Activated T-helper 17 cell treated with anti-CD3 and anti-CD28 coated beads, Interleukin-2, amount 50 U/mL, for 72 hours (primary cell): Measurements from ENCODE around the gene KCND3. TPM values are rescaled to one million over a fixed set of nuclear protein-coding genes. Genes with fewer than 3 reads are reported as not detected.

ENCODE experiments used
- ATAC-seq: fragments of 150-1000 bp; cut with Tn5 transposase; replicated peaks from 2 replicates; pipeline ENCODE4 v1.10.0; 2021; ENCODE audit warnings: mild to moderate bottlenecking, moderate library complexity
- H3K27ac Mint-ChIP-seq: one replicate; pipeline ENCODE4 v1.8.0; 2022; ENCODE audit warnings: mixed read lengths
- H3K27me3 Mint-ChIP-seq: one replicate; pipeline ENCODE4 v1.8.0; 2022; ENCODE audit warnings: mixed read lengths
- H3K36me3 Mint-ChIP-seq: one replicate; pipeline ENCODE4 v1.8.0; 2022; ENCODE audit warnings: low read depth, mild to moderate bottlenecking, mixed read lengths
- H3K4me1 Mint-ChIP-seq: one replicate; pipeline ENCODE4 v1.8.0; 2022; ENCODE audit warnings: mixed read lengths
- H3K4me3 Mint-ChIP-seq: one replicate; pipeline ENCODE4 v1.8.0; 2022; ENCODE audit warnings: mild to moderate bottlenecking, mixed read lengths
- H3K9me3 Mint-ChIP-seq: one replicate; pipeline ENCODE4 v1.8.0; 2022; ENCODE audit warnings: mixed read lengths
- total RNA-seq, 2 donors: library from RNA; stranded (reverse); gene quantifications; one replicate each; pipeline ENCODE4 v1.2.3, GENCODE V29; 2022

The KCND3 gene
- total RNA-seq, 2 donors from 2014 or later = not detected

DNA sequence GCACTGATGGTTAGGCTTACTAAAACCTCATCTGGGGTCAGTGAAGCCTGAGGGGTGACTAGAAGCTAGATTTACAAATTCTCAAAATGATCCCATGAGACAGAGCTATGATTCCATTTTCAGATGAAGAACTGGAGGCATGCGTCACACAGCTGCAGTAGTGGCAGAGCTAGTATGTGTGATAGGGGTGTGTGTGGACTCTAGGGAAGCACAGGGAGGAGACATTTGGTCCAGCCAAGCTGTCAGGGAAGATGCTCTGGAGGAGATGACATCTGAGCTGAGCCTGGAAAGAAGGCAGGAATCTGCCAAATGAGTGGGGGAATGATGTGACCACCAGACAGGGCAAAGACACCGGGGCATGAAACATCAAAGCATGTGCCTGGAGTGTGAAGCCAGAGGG, 12.0 kb upstream of the KCND3 start:
- no peak overlapping the region for H3K4me3 Mint-ChIP-seq
- no peaks in the 10 kb centered on the region for H3K4me1 Mint-ChIP-seq
- peaks cover 33% of the 10 kb centered on the region for H3K27me3 Mint-ChIP-seq
- H3K9me3 Mint-ChIP-seq = no peaks in the 10 kb centered on the region
- no peak for ATAC-seq
- H3K36me3 Mint-ChIP-seq = no peaks in the 10 kb centered on the region
- H3K27ac Mint-ChIP-seq = no peak overlapping the region

DNA sequence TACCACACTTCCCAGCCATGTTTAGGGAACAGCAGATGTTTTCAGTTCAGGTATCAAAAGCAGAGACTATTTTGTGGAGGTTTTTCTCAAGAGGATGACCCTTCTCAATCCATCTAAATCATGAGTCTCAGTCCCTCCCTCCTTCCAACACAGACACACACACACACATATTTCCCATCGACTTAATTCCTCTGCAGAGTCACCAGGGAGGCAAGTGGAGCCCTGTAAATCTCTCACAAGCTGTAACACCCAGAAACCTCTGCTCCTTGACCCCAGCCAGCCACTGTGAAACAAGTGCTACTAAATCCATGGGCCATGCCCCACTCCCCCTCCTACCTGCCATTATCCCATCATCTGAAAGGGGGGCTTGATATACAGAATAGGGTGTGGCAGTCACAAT, 10.6 kb upstream of the KCND3 start:
- no peaks in the 10 kb centered on the region for H3K9me3 Mint-ChIP-seq
- H3K4me1 Mint-ChIP-seq = no peaks in the 10 kb centered on the region
- H3K27me3 Mint-ChIP-seq = peaks cover 38% of the 10 kb centered on the region
- no peaks in the 10 kb centered on the region for H3K36me3 Mint-ChIP-seq
- H3K27ac Mint-ChIP-seq = no peak overlapping the region
- no peak overlapping the region for H3K4me3 Mint-ChIP-seq
- ATAC-seq = no peak

DNA sequence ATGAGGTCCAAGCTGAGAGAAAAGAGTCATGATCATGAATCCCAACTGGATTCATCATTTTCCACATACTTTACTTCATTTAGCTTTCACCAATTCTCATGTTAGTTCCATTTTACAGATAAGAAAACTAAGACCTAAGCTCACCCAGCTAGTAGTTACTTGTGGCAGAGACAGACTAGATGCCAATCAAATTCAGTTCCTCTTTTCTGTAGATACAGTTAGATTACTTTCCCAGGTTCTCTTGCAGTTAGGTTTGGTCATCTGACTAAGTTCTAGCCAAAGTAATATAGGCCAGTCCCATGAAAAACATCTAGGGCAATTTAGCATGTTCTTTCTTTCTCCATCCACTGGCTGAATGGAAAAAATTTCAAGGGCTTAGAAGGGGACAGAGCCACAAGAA, 8.9 kb upstream of the KCND3 start:
- H3K9me3 Mint-ChIP-seq = no peaks in the 10 kb centered on the region
- no peaks in the 10 kb centered on the region for H3K4me1 Mint-ChIP-seq
- ATAC-seq = no peak
- H3K27me3 Mint-ChIP-seq = peaks cover 49% of the 10 kb centered on the region
- no peaks in the 10 kb centered on the region for H3K36me3 Mint-ChIP-seq
- no peak overlapping the region for H3K4me3 Mint-ChIP-seq
- H3K27ac Mint-ChIP-seq = no peak overlapping the region

DNA sequence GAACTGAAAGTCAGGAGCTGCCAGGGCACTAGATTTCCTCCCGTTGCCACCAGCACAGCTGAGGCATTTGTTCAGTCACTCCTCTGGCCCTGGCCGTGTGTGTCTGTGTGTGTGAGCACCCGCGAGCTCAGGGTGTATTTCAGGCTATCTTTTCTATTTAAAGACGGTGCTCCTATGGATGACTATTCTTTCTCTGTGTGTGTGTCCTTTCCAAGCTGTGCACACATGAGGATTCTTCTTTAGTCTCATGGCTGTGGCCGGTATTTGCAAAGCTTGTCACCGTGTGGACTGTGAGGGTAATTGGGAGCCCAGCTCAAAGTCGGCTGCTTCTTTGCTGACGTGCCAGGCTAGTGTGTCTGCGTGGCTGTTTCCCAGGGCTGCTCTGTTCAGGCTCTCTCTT, 3.0 kb upstream of the KCND3 start:
- no peaks in the 10 kb centered on the region for H3K36me3 Mint-ChIP-seq
- H3K9me3 Mint-ChIP-seq = no peaks in the 10 kb centered on the region
- ATAC-seq = no peak
- peaks cover 55% of the 10 kb centered on the region for H3K27me3 Mint-ChIP-seq
- no peak overlapping the region for H3K4me3 Mint-ChIP-seq
- H3K4me1 Mint-ChIP-seq = no peaks in the 10 kb centered on the region
- no peak overlapping the region for H3K27ac Mint-ChIP-seq

DNA sequence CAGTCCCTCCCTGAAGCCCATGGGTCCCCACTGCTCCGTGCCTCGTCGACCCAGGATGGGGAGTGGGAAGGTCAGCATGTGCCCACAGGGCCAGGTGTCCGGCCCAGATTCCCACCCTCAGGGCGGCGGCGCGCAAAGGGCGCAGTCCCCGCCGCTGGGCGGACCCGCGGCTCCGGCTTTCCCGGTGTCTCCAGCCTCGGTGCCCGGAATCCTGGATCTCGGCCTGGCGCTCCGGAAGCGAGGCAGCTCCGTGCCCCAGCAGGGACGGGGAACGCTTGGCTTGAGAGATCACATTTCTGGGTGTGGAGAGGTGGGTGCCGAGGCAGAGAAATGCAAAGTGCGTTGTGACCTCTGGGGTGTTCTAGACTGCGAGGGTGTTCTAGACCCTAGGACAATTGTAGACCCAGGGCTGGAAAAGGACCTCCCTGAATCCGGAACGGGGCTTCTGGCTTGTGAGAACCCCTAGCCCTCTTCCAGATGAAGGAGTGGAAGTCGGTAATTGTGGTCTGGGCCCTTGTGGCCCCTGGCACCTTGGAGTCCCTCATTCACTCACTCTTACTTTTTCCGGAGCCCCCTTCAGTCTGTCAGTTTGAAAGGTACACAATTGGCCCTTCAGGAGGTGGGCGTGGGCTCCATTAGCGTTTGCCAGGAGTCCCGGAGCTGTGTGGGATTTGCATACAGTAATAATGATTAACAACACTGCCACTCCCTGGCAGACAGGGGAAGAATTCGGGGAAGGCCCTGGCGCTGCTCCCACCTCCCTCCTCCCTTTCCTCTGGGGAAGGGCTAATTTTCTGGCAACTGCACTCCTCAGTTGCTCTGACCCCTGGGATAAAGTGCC, 1.6 kb upstream of the KCND3 start:
- no peaks in the 10 kb centered on the region for H3K9me3 Mint-ChIP-seq
- H3K4me3 Mint-ChIP-seq = peak overlapping the region; percentile 55
- no peaks in the 10 kb centered on the region for H3K4me1 Mint-ChIP-seq
- H3K36me3 Mint-ChIP-seq = no peaks in the 10 kb centered on the region
- peaks cover 59% of the 10 kb centered on the region for H3K27me3 Mint-ChIP-seq
- H3K27ac Mint-ChIP-seq = no peak overlapping the region
- ATAC-seq = no peak

DNA sequence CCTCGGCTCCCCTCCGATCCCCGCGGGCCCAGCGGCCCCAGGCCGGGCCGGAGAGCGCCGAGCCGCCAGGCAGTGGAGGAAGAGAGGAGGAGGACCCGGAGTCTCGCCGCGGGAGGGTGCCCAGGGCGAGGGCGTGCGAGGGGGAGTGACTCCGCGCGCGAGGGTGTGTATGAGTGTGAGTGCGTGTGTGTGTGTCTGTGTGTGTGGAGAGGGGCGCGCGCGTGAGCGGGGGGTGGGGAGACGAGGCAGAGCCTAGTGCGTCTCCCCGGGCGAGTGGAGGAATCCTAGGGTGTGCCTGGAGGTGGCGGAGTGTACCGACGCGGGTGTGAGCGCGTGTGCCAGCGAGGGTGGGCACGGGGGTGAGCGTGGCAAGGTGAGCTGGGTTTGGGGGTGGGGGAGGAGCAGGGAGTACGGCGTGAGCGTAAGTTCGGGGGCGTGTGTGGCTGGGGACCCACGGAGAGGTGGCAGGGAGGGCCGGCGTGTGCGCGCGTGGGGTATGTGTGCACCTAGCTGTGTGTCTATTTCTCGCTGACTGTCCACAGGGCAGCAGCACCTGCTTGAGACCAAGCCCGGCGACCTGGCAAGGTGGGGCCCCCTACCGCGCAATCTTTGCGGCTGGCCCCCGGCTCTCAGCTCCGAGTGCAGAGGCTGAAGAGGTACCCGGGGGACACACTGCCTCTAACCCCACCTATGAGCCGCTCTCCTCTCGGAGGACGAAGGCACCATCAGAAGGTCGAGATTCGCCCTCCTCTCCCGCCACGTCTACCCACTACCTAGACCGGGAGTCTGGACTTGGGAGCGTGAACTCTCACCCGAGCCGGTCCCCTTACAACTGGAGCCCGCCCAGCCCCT, 784 bp upstream of the KCND3 start:
- H3K9me3 Mint-ChIP-seq = no peaks in the 10 kb centered on the region
- peak overlapping the region; percentile 55 for H3K4me3 Mint-ChIP-seq
- no peak overlapping the region for H3K27ac Mint-ChIP-seq
- no peaks in the 10 kb centered on the region for H3K4me1 Mint-ChIP-seq
- peaks cover 58% of the 10 kb centered on the region for H3K27me3 Mint-ChIP-seq
- ATAC-seq = no peak
- H3K36me3 Mint-ChIP-seq = no peaks in the 10 kb centered on the region

DNA sequence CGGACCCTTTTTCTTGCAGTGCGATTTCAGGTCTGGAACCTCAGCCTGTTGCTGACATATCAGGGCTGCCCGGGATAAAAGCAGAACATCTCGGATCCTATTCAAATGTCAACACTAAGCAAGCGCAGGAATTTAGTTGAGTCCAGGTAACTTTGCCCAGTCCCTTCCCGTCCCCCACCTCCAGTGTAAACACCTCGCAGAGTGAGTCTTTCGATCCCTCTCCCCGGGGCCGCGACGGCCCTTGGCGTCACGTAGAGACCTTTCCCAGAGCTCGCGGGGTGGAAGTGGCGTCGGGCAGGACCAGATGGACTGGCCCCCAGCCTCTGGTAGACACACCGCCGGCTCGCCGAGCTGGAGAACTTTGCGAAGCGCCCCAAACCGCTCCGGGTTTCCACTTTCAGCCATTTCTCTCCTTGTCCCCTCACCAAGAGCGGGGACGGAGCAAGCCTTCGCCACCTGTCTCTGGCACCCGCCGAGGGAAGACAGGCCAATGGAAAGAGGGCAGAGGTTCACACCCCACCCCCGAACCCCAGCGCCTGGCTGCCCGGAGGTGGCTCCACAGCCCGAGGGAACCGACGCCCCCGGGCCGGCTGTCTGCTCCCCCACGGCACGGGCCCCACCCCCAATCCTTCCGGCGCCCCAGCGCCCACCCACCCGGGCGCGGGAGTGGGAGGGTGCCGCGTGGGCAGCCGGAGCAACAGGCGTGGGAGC, 570 bp downstream of the KCND3 start:
- no peaks in the 10 kb centered on the region for H3K9me3 Mint-ChIP-seq
- no peaks in the 10 kb centered on the region for H3K36me3 Mint-ChIP-seq
- no peak overlapping the region for H3K27ac Mint-ChIP-seq
- peaks cover 58% of the 10 kb centered on the region for H3K27me3 Mint-ChIP-seq
- ATAC-seq = no peak
- H3K4me1 Mint-ChIP-seq = no peaks in the 10 kb centered on the region
- peak overlapping the region; percentile 32 for H3K4me3 Mint-ChIP-seq

DNA sequence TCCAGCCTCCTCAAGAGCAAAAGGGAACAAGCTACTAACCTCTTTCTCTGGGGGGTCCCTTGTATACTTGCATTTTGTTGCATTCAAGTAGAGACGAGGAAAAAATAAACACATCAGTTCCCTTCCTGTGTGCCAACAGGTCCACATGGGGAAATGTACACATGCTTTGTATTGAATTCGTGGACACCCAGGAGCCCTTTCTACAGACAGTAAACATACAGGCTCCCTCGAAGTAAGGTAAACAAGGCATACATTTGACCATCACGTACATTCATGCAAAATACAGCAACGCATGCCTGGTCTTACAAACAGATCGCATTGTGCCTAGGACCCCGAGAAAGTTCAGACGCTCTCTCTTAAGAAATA, 1.1 kb downstream of the KCND3 start:
- H3K9me3 Mint-ChIP-seq = no peaks in the 10 kb centered on the region
- no peak overlapping the region for H3K27ac Mint-ChIP-seq
- no peaks in the 10 kb centered on the region for H3K4me1 Mint-ChIP-seq
- ATAC-seq = no peak
- peaks cover 59% of the 10 kb centered on the region for H3K27me3 Mint-ChIP-seq
- H3K4me3 Mint-ChIP-seq = peak overlapping the region; percentile 32
- no peaks in the 10 kb centered on the region for H3K36me3 Mint-ChIP-seq

DNA sequence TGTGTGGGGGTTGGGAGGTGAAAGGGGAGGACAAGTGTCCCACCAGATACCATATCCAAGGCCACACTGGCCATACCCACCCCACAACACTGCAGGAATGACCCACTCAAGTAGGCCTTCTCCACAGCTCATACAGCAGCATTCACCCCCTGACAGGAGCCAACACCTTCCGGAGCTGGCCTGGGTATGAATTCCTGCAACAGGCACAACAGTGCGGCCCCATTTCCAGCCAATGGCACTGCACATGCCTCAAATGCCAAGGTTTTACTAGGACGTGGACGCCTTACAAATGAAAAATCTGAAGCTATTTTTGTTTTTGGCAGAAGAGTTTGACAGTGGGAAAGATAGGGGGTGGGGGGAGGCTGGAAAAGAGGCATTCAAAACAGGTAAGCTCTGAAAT, 2.0 kb downstream of the KCND3 start:
- ATAC-seq = no peak
- H3K4me3 Mint-ChIP-seq = no peak overlapping the region
- H3K27me3 Mint-ChIP-seq = peaks cover 52% of the 10 kb centered on the region
- H3K36me3 Mint-ChIP-seq = no peaks in the 10 kb centered on the region
- H3K27ac Mint-ChIP-seq = no peak overlapping the region
- H3K9me3 Mint-ChIP-seq = no peaks in the 10 kb centered on the region
- H3K4me1 Mint-ChIP-seq = no peaks in the 10 kb centered on the region

DNA sequence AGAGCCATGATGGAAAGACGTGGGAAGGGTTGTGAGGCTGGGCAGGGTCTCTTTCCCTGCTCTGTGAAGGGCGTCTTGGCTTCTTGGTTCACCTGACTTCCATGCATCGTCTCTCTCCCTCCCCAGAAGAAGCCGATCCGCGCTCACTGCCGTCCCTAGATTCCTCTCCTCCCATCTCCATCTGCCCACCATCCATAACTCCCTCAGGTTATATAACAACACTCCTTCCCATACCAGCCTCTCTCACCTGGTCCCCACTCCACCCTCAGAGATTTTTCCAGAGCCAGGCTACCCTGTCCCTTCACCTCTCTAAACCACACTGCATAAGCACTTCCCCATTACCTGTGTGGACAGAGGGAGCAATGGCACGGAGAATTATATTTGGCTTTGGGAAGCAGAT, 6.0 kb downstream of the KCND3 start:
- Mint-ChIP-seq H3K27me3 (peaks cover 33% of the 10 kb centered on the region), H3K36me3 (no peaks in the 10 kb centered on the region), H3K9me3 (no peaks in the 10 kb centered on the region), H3K4me3 (no peak overlapping the region), H3K27ac (no peak overlapping the region), H3K4me1 (no peaks in the 10 kb centered on the region)
- no peak for ATAC-seq

DNA sequence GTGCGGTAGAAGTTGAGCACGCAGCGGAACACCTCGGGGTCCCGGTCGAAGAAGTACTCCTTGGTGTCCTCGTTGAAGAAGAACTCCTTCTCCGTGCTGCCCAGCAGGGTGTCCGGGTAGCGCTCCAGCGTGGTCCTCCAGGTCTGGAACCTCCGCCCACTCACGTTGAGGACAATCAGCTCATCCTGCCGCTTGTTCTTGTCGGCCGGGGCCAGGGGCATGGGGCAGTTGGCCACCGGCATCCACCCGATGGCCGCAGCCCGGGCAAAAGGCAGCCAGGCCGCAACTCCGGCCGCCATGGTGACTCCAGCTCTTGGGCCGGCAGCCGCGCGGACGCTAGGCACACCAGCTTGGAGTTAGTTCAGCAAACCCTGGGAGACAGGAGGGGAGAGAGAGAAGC, 7.0 kb downstream of the KCND3 start:
- no peaks in the 10 kb centered on the region for H3K4me1 Mint-ChIP-seq
- ATAC-seq = no peak
- H3K9me3 Mint-ChIP-seq = no peaks in the 10 kb centered on the region
- no peak overlapping the region for H3K27ac Mint-ChIP-seq
- H3K27me3 Mint-ChIP-seq = peaks cover 39% of the 10 kb centered on the region
- H3K36me3 Mint-ChIP-seq = no peaks in the 10 kb centered on the region
- H3K4me3 Mint-ChIP-seq = no peak overlapping the region

DNA sequence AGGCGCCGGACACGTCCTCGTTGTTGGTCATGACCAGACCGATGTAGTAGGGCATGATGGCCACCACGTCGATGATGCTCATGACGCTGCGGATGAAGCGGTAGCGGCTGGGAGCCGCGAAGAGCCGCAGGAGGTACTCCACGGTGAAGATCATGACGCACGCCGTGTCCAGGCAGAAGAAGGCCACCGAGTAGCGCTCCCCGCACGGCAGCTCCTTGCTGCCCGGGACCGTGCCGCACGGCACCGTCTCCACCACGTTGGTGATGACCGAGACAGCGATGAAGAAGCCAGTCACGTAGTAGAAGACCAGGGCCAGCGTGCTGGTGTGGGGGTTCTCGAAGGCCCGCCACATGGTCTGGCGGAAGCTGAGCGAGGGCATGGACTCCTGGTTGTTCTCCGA, 7.6 kb downstream of the KCND3 start:
- H3K4me3 Mint-ChIP-seq = no peak overlapping the region
- ATAC-seq = no peak
- no peaks in the 10 kb centered on the region for H3K4me1 Mint-ChIP-seq
- H3K27ac Mint-ChIP-seq = no peak overlapping the region
- no peaks in the 10 kb centered on the region for H3K36me3 Mint-ChIP-seq
- H3K9me3 Mint-ChIP-seq = no peaks in the 10 kb centered on the region
- peaks cover 37% of the 10 kb centered on the region for H3K27me3 Mint-ChIP-seq

DNA sequence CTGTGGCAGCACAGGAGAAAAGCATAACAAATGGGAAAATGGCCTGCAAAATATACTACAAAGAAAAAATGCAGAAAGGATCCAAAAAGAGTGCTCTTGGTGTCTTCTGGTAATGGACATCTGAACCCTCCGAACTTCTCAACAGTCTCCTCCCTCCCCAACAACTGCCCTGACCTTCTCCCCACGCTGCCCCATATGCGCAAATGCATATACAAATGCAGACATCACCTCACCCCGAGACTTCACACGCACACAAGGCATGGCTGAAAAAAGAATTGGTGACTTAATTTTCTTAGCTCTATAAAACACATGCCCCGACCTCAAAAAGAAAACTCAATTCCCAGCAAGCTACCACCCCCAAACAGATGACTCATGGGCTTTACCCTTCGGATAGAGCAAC, 8.4 kb downstream of the KCND3 start:
- Mint-ChIP-seq H3K9me3 (no peaks in the 10 kb centered on the region), H3K27me3 (peaks cover 41% of the 10 kb centered on the region), H3K36me3 (no peaks in the 10 kb centered on the region), H3K27ac (no peak overlapping the region), H3K4me3 (no peak overlapping the region), H3K4me1 (no peaks in the 10 kb centered on the region)
- ATAC-seq = no peak

DNA sequence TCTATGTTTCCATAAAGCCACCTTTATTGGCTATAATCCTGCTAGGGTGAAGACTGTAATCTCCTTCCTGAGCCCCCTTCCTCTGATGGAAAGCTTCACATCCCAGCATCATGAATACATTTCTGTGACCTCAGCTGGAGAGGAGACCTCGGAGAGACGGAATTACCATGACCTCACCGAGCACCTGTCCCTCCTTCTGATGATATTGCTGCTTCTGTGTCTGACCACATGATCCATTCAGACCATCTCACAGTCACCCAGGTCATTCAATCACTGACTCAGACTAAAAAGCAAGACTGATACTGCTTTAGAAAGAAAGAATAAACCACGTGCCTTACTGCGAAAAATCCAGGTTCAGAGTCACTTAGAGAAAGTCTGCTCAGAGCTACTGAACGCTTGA, 8.8 kb downstream of the KCND3 start:
- H3K27ac Mint-ChIP-seq = no peak overlapping the region
- no peaks in the 10 kb centered on the region for H3K4me1 Mint-ChIP-seq
- no peak for ATAC-seq
- no peak overlapping the region for H3K4me3 Mint-ChIP-seq
- H3K36me3 Mint-ChIP-seq = no peaks in the 10 kb centered on the region
- H3K9me3 Mint-ChIP-seq = no peaks in the 10 kb centered on the region
- H3K27me3 Mint-ChIP-seq = peaks cover 41% of the 10 kb centered on the region

DNA sequence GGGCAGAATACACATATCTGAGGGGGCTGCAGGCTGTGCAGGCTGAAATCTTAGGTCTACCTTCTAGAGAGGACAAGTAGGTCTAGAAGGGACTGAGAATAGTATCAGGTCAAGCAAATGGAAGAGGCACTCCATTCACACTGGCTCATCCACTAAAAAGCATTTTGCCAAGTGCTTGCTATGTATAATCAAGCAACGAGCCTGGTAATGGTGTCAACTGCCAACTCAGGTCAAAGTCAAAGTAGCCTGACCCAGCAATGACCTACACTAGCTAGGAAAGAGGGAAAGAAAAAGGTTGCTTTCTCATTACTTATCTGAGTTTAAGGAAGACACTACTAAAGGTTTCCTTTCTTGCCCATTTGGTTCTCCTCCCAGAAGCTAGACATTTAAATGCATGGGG, 10.8 kb downstream of the KCND3 start:
- Mint-ChIP-seq H3K27ac (no peak overlapping the region), H3K4me1 (no peaks in the 10 kb centered on the region), H3K4me3 (no peak overlapping the region), H3K36me3 (no peaks in the 10 kb centered on the region), H3K27me3 (peaks cover 32% of the 10 kb centered on the region), H3K9me3 (no peaks in the 10 kb centered on the region)
- ATAC-seq = no peak
